ENCODE data around the gene CTNNA2.

The CTNNA2 gene

DNA sequence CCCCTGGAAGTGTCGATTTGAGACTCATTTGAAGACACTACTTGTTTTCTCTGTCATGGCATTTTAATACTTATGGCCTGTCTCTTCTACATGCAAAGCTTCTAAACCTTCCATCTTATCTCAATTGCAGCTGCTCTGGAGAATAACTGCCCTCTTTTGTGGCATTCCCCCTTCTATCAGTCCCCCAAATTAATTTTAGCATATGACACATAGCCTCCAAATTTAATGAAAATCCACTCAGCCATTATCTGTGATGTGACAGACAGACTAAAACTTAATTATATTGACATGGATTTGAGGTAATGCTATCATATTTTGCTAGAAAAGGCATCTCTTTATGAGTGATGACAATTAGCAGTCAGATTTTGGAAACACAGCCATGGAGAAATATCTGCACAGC, 720.5 kb downstream of the CTNNA2 start:
- no peaks in the 10 kb centered on the region for H3K27me3 ChIP-seq
- H3K27ac ChIP-seq, result no peak overlapping the region
- H4K20me1 ChIP-seq, result no peaks in the 10 kb centered on the region
- no peaks in the 10 kb centered on the region for H3K36me3 ChIP-seq
- H3K9ac ChIP-seq, result no peak overlapping the region
- H3K9me3 ChIP-seq (replicated peaks in 1 of 11), result peaks cover 0 to 9% (median 0%) of the 10 kb centered on the region in 11 experiments; a peak in 3 of 22 replicates
- no peak for TF ChIP-seq Cebpa-rat (IDR thresholded peaks at IDR 0.05)
- H3K4me2 ChIP-seq, result no peak overlapping the region
- peaks cover 0 to 4% (median 0%) of the 10 kb centered on the region in 10 experiments; a peak in 1 of 20 replicates for H3K4me1 ChIP-seq
- no peak overlapping the region for H3K4me3 ChIP-seq

DNA sequence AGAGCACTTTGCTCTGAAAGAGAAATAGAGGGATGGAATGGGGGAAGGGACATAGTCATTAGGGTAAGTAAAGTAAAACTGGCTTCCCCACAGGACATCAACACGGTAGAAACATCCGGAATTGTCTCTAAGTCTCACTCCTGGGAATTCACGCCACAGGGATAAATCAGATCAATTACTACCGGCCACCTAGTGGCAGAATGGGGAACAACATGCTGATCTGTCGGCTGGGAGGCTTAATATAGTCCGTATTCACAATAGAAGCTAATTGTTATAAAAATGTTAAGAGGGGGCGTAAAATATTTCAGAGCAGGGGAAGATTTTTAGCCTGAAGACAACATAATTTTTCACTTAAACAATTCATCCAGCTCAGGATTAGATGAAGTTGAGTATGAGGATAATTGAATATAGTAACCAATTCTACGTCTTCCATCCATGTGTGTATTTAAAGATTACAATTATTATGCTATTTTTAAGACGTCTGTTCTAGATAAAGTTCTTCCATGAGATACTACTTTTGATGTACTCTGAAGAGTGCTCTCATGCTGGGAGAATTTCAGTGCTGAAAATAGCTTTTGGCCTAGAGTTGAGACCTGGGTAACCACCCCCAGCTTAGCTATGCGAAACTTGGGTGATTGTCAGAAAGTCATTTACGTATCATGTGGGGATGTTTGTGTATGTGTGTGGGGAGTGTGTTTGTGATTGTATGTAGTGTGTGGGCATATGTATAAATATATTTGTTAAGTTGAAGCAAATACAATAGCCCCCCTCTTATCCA, 726.0 kb downstream of the CTNNA2 start:
- no peak for TF ChIP-seq Cebpa-rat (IDR thresholded peaks at IDR 0.05)
- Histone ChIP-seq H3K27ac (no peak overlapping the region), H3K4me3 (no peak overlapping the region), H3K36me3 (no peaks in the 10 kb centered on the region), H3K9ac (no peak overlapping the region), H3K4me1 (peaks cover 0 to 24% (median 17%) of the 10 kb centered on the region in 10 experiments; a peak in 15 of 20 replicates), H3K9me3 (replicated peaks in 1 of 11) (peaks cover 0 to 17% (median 4%) of the 10 kb centered on the region in 11 experiments; a peak in 6 of 22 replicates), H4K20me1 (no peaks in the 10 kb centered on the region), H3K4me2 (no peak overlapping the region), H3K27me3 (no peaks in the 10 kb centered on the region)

GRCh38 chr2:80242355-80242910, 729.6 kb downstream of the CTNNA2 start:
- H3K9me3 ChIP-seq (replicated peaks in 1 of 11), result peaks cover 0 to 16% (median 0%) of the 10 kb centered on the region in 11 experiments; a peak in 5 of 22 replicates
- H4K20me1 ChIP-seq, result no peaks in the 10 kb centered on the region
- no peaks in the 10 kb centered on the region for H3K27me3 ChIP-seq
- H3K4me3 ChIP-seq, result no peak overlapping the region
- no peaks in the 10 kb centered on the region for H3K36me3 ChIP-seq
- peaks cover 12 to 59% (median 52%) of the 10 kb centered on the region in 10 experiments for H3K4me1 ChIP-seq
- peak overlapping the region in 8 of 11 experiments; percentile 31 to 87 (median 56); a peak in 15 of 22 replicates for H3K4me2 ChIP-seq
- no peak overlapping the region for H3K27ac ChIP-seq
- no peak overlapping the region for H3K9ac ChIP-seq
- no peak for TF ChIP-seq Cebpa-rat (IDR thresholded peaks at IDR 0.05)

- Histone ChIP-seq H3K36me3 (no peaks in the 10 kb centered on the region), H3K9me3 (replicated peaks in 1 of 11) (peaks cover 0 to 12% (median 0%) of the 10 kb centered on the region in 11 experiments; a peak in 4 of 22 replicates), H3K4me2 (peak overlapping the region; percentile 40 to 87 (median 69)), H3K4me3 (peak overlapping the region in 2 of 10 experiments; percentile 2 to 8; a peak in 1 of 20 replicates), H3K9ac (peak overlapping the region in 2 of 11 experiments; percentile 2 to 57; a peak in 4 of 22 replicates), H3K27ac (peak overlapping the region in 3 of 11 experiments; percentile 34 to 71 (median 48); a peak in 6 of 22 replicates), H4K20me1 (no peaks in the 10 kb centered on the region), H3K27me3 (no peaks in the 10 kb centered on the region), H3K4me1 (peaks cover 12 to 77% (median 64%) of the 10 kb centered on the region in 10 experiments)
- TF ChIP-seq Cebpa-rat (IDR thresholded peaks at IDR 0.05), result no peak
Measured at GRCh38 chr2:80244905-80245584, 732.2 kb downstream of the CTNNA2 start.

- H3K4me1 ChIP-seq, result peaks cover 12 to 77% (median 64%) of the 10 kb centered on the region in 10 experiments
- no peaks in the 10 kb centered on the region for H3K27me3 ChIP-seq
- H3K4me2 ChIP-seq, result peak overlapping the region in 9 of 11 experiments; percentile 7 to 87 (median 70); a peak in 17 of 22 replicates
- no peak overlapping the region for H3K4me3 ChIP-seq
- peaks cover 0 to 20% (median 4%) of the 10 kb centered on the region in 11 experiments; a peak in 10 of 22 replicates for H3K9me3 ChIP-seq (replicated peaks in 1 of 11)
- peak in 1 of 11 experiments; percentile 48; a peak in 1 of 22 replicates for TF ChIP-seq Cebpa-rat (IDR thresholded peaks at IDR 0.05)
- no peaks in the 10 kb centered on the region for H4K20me1 ChIP-seq
- H3K36me3 ChIP-seq, result no peaks in the 10 kb centered on the region
- H3K27ac ChIP-seq, result peak overlapping the region in 2 of 11 experiments; percentile 27 to 71; a peak in 3 of 22 replicates
- H3K9ac ChIP-seq, result no peak overlapping the region
Measured at GRCh38 chr2:80246534-80246933, 733.7 kb downstream of the CTNNA2 start.

DNA sequence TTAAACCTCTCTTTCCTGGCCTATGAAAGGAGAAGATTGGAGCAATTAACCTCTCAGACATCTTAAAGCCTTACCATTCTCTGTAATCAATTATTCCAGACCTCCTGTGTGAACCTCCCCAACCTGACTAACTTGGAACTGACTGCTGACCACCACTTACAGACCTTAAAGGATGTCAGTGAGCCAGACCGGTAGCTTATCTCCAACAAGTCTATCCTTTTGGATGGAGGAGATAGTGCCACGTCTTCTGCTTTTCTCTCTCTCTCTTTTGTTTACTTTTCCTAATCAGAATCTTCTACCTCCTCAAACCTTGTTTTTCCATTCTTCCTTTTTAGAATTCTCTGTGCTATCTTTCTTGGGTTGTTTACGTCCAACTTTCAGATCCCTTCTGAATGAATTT, 734.5 kb downstream of the CTNNA2 start:
- no peaks in the 10 kb centered on the region for H4K20me1 ChIP-seq
- H3K27me3 ChIP-seq, result no peaks in the 10 kb centered on the region
- peak overlapping the region in 9 of 11 experiments; percentile 7 to 87 (median 70); a peak in 17 of 22 replicates for H3K4me2 ChIP-seq
- H3K4me1 ChIP-seq, result peaks cover 12 to 70% (median 58%) of the 10 kb centered on the region in 10 experiments
- H3K4me3 ChIP-seq, result no peak overlapping the region
- peak overlapping the region in 1 of 11 experiments; percentile 50; a peak in 2 of 22 replicates for H3K27ac ChIP-seq
- no peaks in the 10 kb centered on the region for H3K36me3 ChIP-seq
- H3K9ac ChIP-seq, result no peak overlapping the region
- H3K9me3 ChIP-seq (replicated peaks in 1 of 11), result peaks cover 0 to 21% (median 5%) of the 10 kb centered on the region in 11 experiments; a peak in 10 of 22 replicates
- TF ChIP-seq Cebpa-rat (IDR thresholded peaks at IDR 0.05), result no peak

- Histone ChIP-seq H3K9ac (no peak overlapping the region), H3K27me3 (no peaks in the 10 kb centered on the region), H3K4me2 (peak overlapping the region in 7 of 11 experiments; percentile 9 to 87 (median 74); a peak in 13 of 22 replicates), H3K27ac (peak overlapping the region in 1 of 11 experiments; percentile 50; a peak in 1 of 22 replicates), H3K9me3 (replicated peaks in 1 of 11) (peaks cover 0 to 28% (median 6%) of the 10 kb centered on the region in 11 experiments; a peak in 10 of 22 replicates), H4K20me1 (no peaks in the 10 kb centered on the region), H3K36me3 (no peaks in the 10 kb centered on the region), H3K4me1 (peaks cover 12 to 62% (median 52%) of the 10 kb centered on the region in 10 experiments), H3K4me3 (no peak overlapping the region)
- TF ChIP-seq Cebpa-rat (IDR thresholded peaks at IDR 0.05), result no peak
Measured at GRCh38 chr2:80248146-80248545, 735.3 kb downstream of the CTNNA2 start.

GRCh38 chr2:80252294-80252986, 739.6 kb downstream of the CTNNA2 start:
- Histone ChIP-seq H3K27me3 (no peaks in the 10 kb centered on the region), H3K36me3 (no peaks in the 10 kb centered on the region), H3K27ac (no peak overlapping the region), H3K9me3 (replicated peaks in 1 of 11) (peaks cover 0 to 28% (median 7%) of the 10 kb centered on the region in 11 experiments; a peak in 10 of 22 replicates), H3K4me1 (peaks cover 1 to 39% (median 27%) of the 10 kb centered on the region in 10 experiments; a peak in 17 of 20 replicates), H3K4me3 (no peak overlapping the region), H3K9ac (no peak overlapping the region), H3K4me2 (no peak overlapping the region), H4K20me1 (no peaks in the 10 kb centered on the region)
- TF ChIP-seq Cebpa-rat (IDR thresholded peaks at IDR 0.05), result no peak
